ENCODE data around the gene WDR3. TPM values are rescaled to one million over a fixed set of nuclear protein-coding genes. Genes with fewer than 3 reads are reported as not detected.

The WDR3 gene
- total and polyA plus RNA-seq, 2 donors from 2014 or later: 3.6 to 20.9 TPM

GRCh38 chr1:118013938-118014337, 84.4 kb downstream of the WDR3 start:
- no peak for TF ChIP-seq CTCF (IDR thresholded peaks at IDR 0.05; ENCODE audit: borderline replicate concordance, extremely low read depth, insufficient read depth)
- no peak overlapping the region for H3K4me3 ChIP-seq (ENCODE audit: low read length in 3 of 3)
- DNase-seq: no peak
- no peak overlapping the region for H3K9ac ChIP-seq (ENCODE audit: low read length in 3 of 3)
- FAIRE-seq: no peak
- H3K36me3 ChIP-seq (ENCODE audit: control insufficient read depth in 2 of 3, insufficient read depth in 3 of 3, low read length in 3 of 3): no peaks in the 10 kb centered on the region
- H3K9me3 ChIP-seq (ENCODE audit: control insufficient read depth in 2 of 3, insufficient read depth in 1 of 3, low read length in 3 of 3): no peaks in the 10 kb centered on the region
- no peaks in the 10 kb centered on the region for H3K27me3 ChIP-seq (ENCODE audit: control insufficient read depth, insufficient read depth, low read length)
- H3K4me1 ChIP-seq (ENCODE audit: control insufficient read depth in 2 of 3, insufficient read depth in 2 of 3, low read depth in 1 of 3, low read length in 3 of 3): no peaks in the 10 kb centered on the region
- intact Hi-C loops (cut with DNase I): no loop called here
- H3K27ac ChIP-seq (ENCODE audit: low read depth in 2 of 2, low read length in 2 of 2): no peak overlapping the region

Other genes starting within 250 kb of the WDR3 start
- gene GDAP2, start 118 bp upstream of the WDR3 start, total RNA-seq: 31.8 TPM
- 11.3 TPM for gene GDAP2, start 118 bp upstream of the WDR3 start, polyA plus RNA-seq (ENCODE audit: insufficient read depth, low read depth, low replicate concordance)